ENCODE results near the gene ECM1.

GRCh38 chr1:150557813-150558212, 49.9 kb downstream of the ECM1 start:
- TF ChIP-seq EZH2phosphoT487 (IDR thresholded peaks at IDR 0.05; ENCODE audit: borderline replicate concordance, low read depth, low read length), result no peak
- TF ChIP-seq CTCF (conservative IDR thresholded peaks at IDR 0.05; ENCODE audit: low read length), result no peak

Measured in OCI-LY7 (cell line).